K562 (cell line): ENCODE results near the gene AMPD3. TPM values are rescaled to one million over a fixed set of nuclear protein-coding genes. Genes with fewer than 3 reads are reported as not detected.

Experiments
- BRD4 ChIP-seq: fragments of 200-600 bp; sonication (generic); IDR thresholded peaks from 2 replicates; pipeline ENCODE4 v1.6.1; 2017; ENCODE audit warnings: inconsistent platforms
- CLOCK ChIP-seq: fragments of 250-450 bp; sonication (Bioruptor Pico); IDR thresholded peaks from 2 replicates; pipeline ENCODE4 v1.4.0; 2020; ENCODE audit warnings: mild to moderate bottlenecking, moderate library complexity, borderline replicate concordance
- CREM ChIP-seq: IDR thresholded peaks from 2 replicates; pipeline ENCODE4 v1.6.1; 2014; ENCODE audit warnings: antibody characterized with exemption, low read depth
- CTBP1 ChIP-seq: fragments of 450-650 bp; IDR thresholded peaks from 2 replicates; pipeline ENCODE4 v1.6.1; 2016; ENCODE audit warnings: borderline replicate concordance
- FOXA1 ChIP-seq: fragments of 450-650 bp; IDR thresholded peaks from 2 replicates; pipeline ENCODE4 v1.6.1; 2016; ENCODE audit warnings: mild to moderate bottlenecking, borderline replicate concordance
- JUN ChIP-seq, 2 experiments: sonication (generic) in 1 of 2; formaldehyde crosslinking in 1 of 2; IDR thresholded peaks; 2 replicates each; pipeline versions ENCODE4 v1.6.1 to v1.8.0; 2012 to 2022; ENCODE audit warnings: borderline replicate concordance in 2 of 2, mild to moderate bottlenecking in 2 of 2, improper control_type of control experiment in 1 of 2, low read depth in 1 of 2, low read length in 1 of 2, missing genetic modification reagents in 1 of 2
- MCM5 ChIP-seq: fragments of 450-650 bp; IDR thresholded peaks from 2 replicates; pipeline ENCODE4 v1.6.1; 2016; ENCODE audit warnings: low read depth
- NKRF ChIP-seq: fragments of 450-650 bp; IDR thresholded peaks from 2 replicates; pipeline ENCODE4 v1.6.1; 2016; ENCODE audit warnings: borderline replicate concordance
- NR2C1 ChIP-seq, 2 experiments: fragments of 450-650 bp; IDR thresholded peaks; 2 replicates each; pipeline ENCODE4 v1.6.1; 2017; ENCODE audit warnings: mild to moderate bottlenecking in 2 of 2, antibody characterized with exemption in 1 of 2, inconsistent platforms in 1 of 2, missing compliant biosample characterization in 1 of 2, missing genetic modification characterization in 1 of 2
- PHTF2 ChIP-seq: fragments of 250-450 bp; sonication (Bioruptor Pico); IDR thresholded peaks from 2 replicates; pipeline ENCODE4 v1.5.0; 2021; ENCODE audit warnings: mild to moderate bottlenecking
- RBM22 ChIP-seq: fragments of 200-400 bp; formaldehyde crosslinking; IDR thresholded peaks from 2 replicates; pipeline ENCODE4 v1.6.1; 2018; ENCODE audit warnings: low read length, low read depth; ENCODE audit not compliant: poor library complexity, severe bottlenecking
- RCOR1 ChIP-seq, 2 experiments: IDR thresholded peaks; 2 replicates each; pipeline ENCODE4 v1.6.1; 2012; ENCODE audit warnings: low read depth in 2 of 2, low read length in 2 of 2, borderline replicate concordance in 1 of 2, improper control_type of control experiment in 1 of 2
- TBP ChIP-seq: optimal IDR thresholded peaks from 2 replicates; pipeline ENCODE3; 2011; ENCODE audit warnings: low read depth, low read length, improper control_type of control experiment
- TCF3 ChIP-seq: sonication (generic); formaldehyde crosslinking; IDR thresholded peaks from 2 replicates; pipeline ENCODE4 v1.4.0; 2020; ENCODE audit warnings: mild to moderate bottlenecking, missing genetic modification reagents
- THRB ChIP-seq: fragments of 450-650 bp; formaldehyde crosslinking; conservative IDR thresholded peaks from 2 replicates; pipeline ENCODE4 v1.4.0; 2022; ENCODE audit warnings: mild to moderate bottlenecking, missing genetic modification characterization
- TRIM24 ChIP-seq, 2 experiments: fragments of 450-650 bp; IDR thresholded peaks; 2 replicates each; pipeline ENCODE4 v1.6.1; 2016
- TSC22D4 ChIP-seq: fragments of 450-650 bp; IDR thresholded peaks from 2 replicates; pipeline ENCODE4 v1.6.1; 2016; ENCODE audit warnings: missing genetic modification characterization, missing biosample characterization, control low read depth
- XRCC5 ChIP-seq: fragments of 200-400 bp; formaldehyde crosslinking; IDR thresholded peaks from 2 replicates; pipeline ENCODE4 v1.6.1; 2017; ENCODE audit warnings: low read depth, mild to moderate bottlenecking, low read length
- ZFPM2 ChIP-seq: fragments of 250-450 bp; sonication (Bioruptor Pico); IDR thresholded peaks from 2 replicates; pipeline ENCODE4 v1.5.1; 2022; ENCODE audit warnings: mild to moderate bottlenecking
- ZNF143 ChIP-seq: sonication (generic); formaldehyde crosslinking; IDR thresholded peaks from 2 replicates; pipeline ENCODE4 v1.9.0; 2022; ENCODE audit warnings: mild to moderate bottlenecking, missing genetic modification reagents
- ZNF24 ChIP-seq: fragments of 450-650 bp; IDR thresholded peaks from 2 replicates; pipeline ENCODE4 v1.6.1; 2016
- ZNF668 ChIP-seq: fragments of 250-450 bp; sonication (Bioruptor Pico); IDR thresholded peaks from 2 replicates; pipeline ENCODE4 v1.8.0; 2022; ENCODE audit warnings: mild to moderate bottlenecking, inconsistent platforms
- ZZZ3 ChIP-seq: fragments of 450-650 bp; IDR thresholded peaks from 2 replicates; pipeline ENCODE4 v1.6.1; 2016; ENCODE audit warnings: antibody characterized with exemption, mild to moderate bottlenecking, moderate library complexity
- polyA plus RNA-seq, 8 experiments: library from polyadenylated mRNA; depleted of rRNA in 4 of 8; stranded (reverse) in 5 of 8; unstranded in 3 of 8; fragments of >200 nt; fragmentation: Nextera tagmentation in 2 of 8; fragmentation: Illumina TruSeq in 1 of 8; extraction: Ambion mirVana in 2 of 8; extraction: Trizol in 1 of 8; gene quantifications; 2 replicates each; pipeline versions ENCODE4 v1.2.1 to v1.2.3, GENCODE V29; 2011 to 2014; ENCODE audit warnings: inconsistent platforms in 1 of 8, missing spikeins in 1 of 8
- total RNA-seq, 7 experiments: library from RNA; depleted of rRNA in 6 of 7; stranded (reverse); fragments of >200 nt in 6 of 7; fragmentation: Illumina TruSeq in 2 of 7; extraction: Trizol in 2 of 7; gene quantifications; 2 replicates each; pipeline versions ENCODE4 v1.2.1 to v1.2.3, GENCODE V29; 2011 to 2021; ENCODE audit warnings: low replicate concordance in 1 of 7

The AMPD3 gene
- total and polyA plus RNA-seq, 9 of the 15 experiments (the other 6 are each of a cell fraction or from before 2014, with no cell fraction given), result 4.4 to 23.6 (median 11.2) TPM

GRCh38 chr11:10455637-10456487 lies 798 bp downstream of the AMPD3 start (continued):
- TF ChIP-seq RBM22, result no peak
- peak; percentile 93 for TF ChIP-seq CTBP1
- TF ChIP-seq PHTF2 (CRISPR knock-in tag), result no peak
- TF ChIP-seq MCM5, result no peak
- TF ChIP-seq ZNF24, result no peak
- TF ChIP-seq CLOCK (CRISPR knock-in tag), result no peak
- TF ChIP-seq RCOR1 (IDR thresholded peaks at IDR 0.05; ENCODE audit: borderline replicate concordance in 1 of 2, low read depth in 2 of 2, low read length in 2 of 2), result peak; percentile 75 to 90; a peak in 3 of 4 replicates
- TF ChIP-seq ZZZ3, result no peak
- no peak for TF ChIP-seq JUN (IDR thresholded peaks at IDR 0.05; ENCODE audit: borderline replicate concordance, low read depth, low read length)
- no peak for TF ChIP-seq JUN (CRISPR knock-in tag; IDR thresholded peaks at IDR 0.05; ENCODE audit: borderline replicate concordance)
- TF ChIP-seq TBP, result peak; percentile 89
- peak; percentile 73 for TF ChIP-seq TCF3 (CRISPR knock-in tag)
- TF ChIP-seq NR2C1 (IDR thresholded peaks at IDR 0.05), result no peak
- TF ChIP-seq NR2C1 (tag; IDR thresholded peaks at IDR 0.05), result no peak
- TF ChIP-seq ZNF143 (CRISPR knock-in tag), result no peak
- peak; percentile 22; the same call in 1 of the 2 replicates for TF ChIP-seq NKRF
- no peak for TF ChIP-seq ZNF668
- no peak for TF ChIP-seq THRB (CRISPR knock-in tag)
- TF ChIP-seq FOXA1, result no peak
- TF ChIP-seq XRCC5, result no peak
- TF ChIP-seq BRD4, result peak; percentile 64; the same call in 1 of the 2 replicates
- TF ChIP-seq TRIM24 (IDR thresholded peaks at IDR 0.05), result peak; percentile 17 to 52; a peak in 2 of 4 replicates
- TF ChIP-seq TSC22D4, result no peak
- peak; percentile 78 for TF ChIP-seq CREM
- no peak for TF ChIP-seq ZFPM2 (CRISPR knock-in tag)
